SHP77 treated with DMSO at 0.1 percent for 48 hours (cell line): Measurements from ENCODE around the gene ALX3.

Experiments used
- DNase-seq: peaks from one replicate; lab custom pipeline; 2025; lab: John Stamatoyannopoulos, UW

Gene ALX3

GRCh38 chr1:110070671-110071242, at the start of gene ALX3:
TSS of gene ALX3 (minus strand) at chr1:110070672. CDS start at chr1:110070612, 60 bp downstream.
- DNase-seq = no peak

- peak; percentile 17 for DNase-seq
Measured at GRCh38 chr1:110119843-110120242, 49.4 kb upstream of the ALX3 start.

GRCh38 chr1:110118636-110119396, 48.3 kb upstream of the ALX3 start:
- DNase-seq = no peak

GRCh38 chr1:110114784-110115183, 44.3 kb upstream of the ALX3 start:
- no peak for DNase-seq

GRCh38 chr1:110114173-110114572, 43.7 kb upstream of the ALX3 start:
- DNase-seq = no peak

- DNase-seq = no peak
Measured at GRCh38 chr1:110113551-110113950, 43.1 kb upstream of the ALX3 start.

- DNase-seq = peak; percentile 62
Measured at GRCh38 chr1:110112656-110113055, 42.2 kb upstream of the ALX3 start.

GRCh38 chr1:110112143-110112542, 41.7 kb upstream of the ALX3 start, which contains the start of gene UBL4B:
TSS of gene UBL4B (plus strand) at chr1:110112443. CDS start at chr1:110112535, 92 bp downstream.
- DNase-seq = no peak

GRCh38 chr1:110111081-110111480, 40.6 kb upstream of the ALX3 start:
- no peak for DNase-seq

- DNase-seq = no peak
Measured at GRCh38 chr1:110107867-110108469, 37.5 kb upstream of the ALX3 start.

- DNase-seq = peak; percentile 26
Measured at GRCh38 chr1:110106013-110106941, 35.8 kb upstream of the ALX3 start.

- no peak for DNase-seq
Measured at GRCh38 chr1:110102081-110102480, 31.6 kb upstream of the ALX3 start.

GRCh38 chr1:110100335-110100734, 29.9 kb upstream of the ALX3 start:
- no peak for DNase-seq

GRCh38 chr1:110098222-110099026, 28.0 kb upstream of the ALX3 start:
- DNase-seq = no peak

GRCh38 chr1:110097507-110098221, 27.2 kb upstream of the ALX3 start:
- DNase-seq = no peak

- no peak for DNase-seq
Measured at GRCh38 chr1:110094931-110095654, 24.6 kb upstream of the ALX3 start.

GRCh38 chr1:110092991-110093390, 22.5 kb upstream of the ALX3 start:
- DNase-seq = no peak

- DNase-seq = no peak
Measured at GRCh38 chr1:110091791-110092190, 21.3 kb upstream of the ALX3 start.

GRCh38 chr1:110091381-110091780, 20.9 kb upstream of the ALX3 start:
- DNase-seq = no peak
